Hepatocyte (in vitro differentiated cells): ENCODE results near the gene EIF2B4. TPM values are rescaled to one million over a fixed set of nuclear protein-coding genes. Genes with fewer than 3 reads are reported as not detected.
A peak's percentile ranks its signal among the peaks of the same experiment; 100 is the strongest.

Experiments
- DNase-seq: peaks from one replicate; pipeline ENCODE4 v3.0.0-alpha.2; 2016; ENCODE audit warnings: low spot score
- H2AFZ ChIP-seq: fragments of 200-600 bp; sonication (generic); 2 replicates; pipeline ENCODE4 v1.6.0; 2016; ENCODE audit warnings: antibody characterized with exemption, mild to moderate bottlenecking
- H3K27ac ChIP-seq: fragments of 200-600 bp; sonication (generic); 2 replicates; pipeline ENCODE4 v1.5.1; 2016; ENCODE audit warnings: mild to moderate bottlenecking
- H3K27me3 ChIP-seq: fragments of 200-600 bp; sonication (generic); 2 replicates; pipeline ENCODE4 v1.6.1; 2016
- H3K36me3 ChIP-seq: fragments of 200-600 bp; sonication (generic); replicated peaks from 2 replicates; pipeline ENCODE4 v1.5.1; 2016; ENCODE audit warnings: low read depth; ENCODE audit not compliant: insufficient read depth
- H3K4me1 ChIP-seq: fragments of 200-600 bp; sonication (generic); 2 replicates; pipeline ENCODE4 v1.5.1; 2016; ENCODE audit warnings: mild to moderate bottlenecking, moderate library complexity; ENCODE audit not compliant: insufficient read depth
- H3K4me2 ChIP-seq: fragments of 200-600 bp; sonication (generic); 2 replicates; pipeline ENCODE4 v1.6.0; 2016
- H3K4me3 ChIP-seq: fragments of 200-600 bp; sonication (generic); 2 replicates; pipeline ENCODE4 v1.5.1; 2016; ENCODE audit warnings: mild to moderate bottlenecking
- H3K79me2 ChIP-seq: fragments of 200-600 bp; sonication (generic); 2 replicates; pipeline ENCODE4 v1.6.0; 2017; ENCODE audit warnings: mild to moderate bottlenecking
- H3K9me2 ChIP-seq: fragments of 200-600 bp; sonication (generic); replicated peaks from 2 replicates; pipeline ENCODE4 v1.6.0; 2017; ENCODE audit warnings: mild to moderate bottlenecking; ENCODE audit not compliant: insufficient read depth
- H3K9me3 ChIP-seq: fragments of 200-600 bp; sonication (generic); 2 replicates; pipeline ENCODE4 v1.5.1; 2016; ENCODE audit warnings: low read depth, mild to moderate bottlenecking
- H4K20me1 ChIP-seq: fragments of 200-600 bp; sonication (generic); 2 replicates; pipeline ENCODE4 v1.6.0; 2016; ENCODE audit warnings: mild to moderate bottlenecking; ENCODE audit not compliant: insufficient read depth, poor library complexity, severe bottlenecking
- EZH2 ChIP-seq: fragments of 200-600 bp; sonication (generic); IDR thresholded peaks from 2 replicates; pipeline ENCODE4 v1.6.1; 2016; ENCODE audit warnings: antibody characterized with exemption, mild to moderate bottlenecking, borderline replicate concordance
- EZH2phosphoT487 ChIP-seq: fragments of 200-600 bp; sonication (generic); IDR thresholded peaks from one replicate; pipeline ENCODE4 v1.6.1; 2018; ENCODE audit warnings: antibody characterized with exemption, mild to moderate bottlenecking, low read depth, moderate library complexity; ENCODE audit not compliant: unreplicated experiment, severe bottlenecking
- WGBS: methylation state at CpG from one replicate; pipeline ENCODE4 v1.1.6; 2016; ENCODE audit warnings: low lambda C conversion rate; ENCODE audit errors: missing lambda C conversion rate; 5-methylcytosine and 5-hydroxymethylcytosine counted together
- polyA plus RNA-seq: library from polyadenylated mRNA; unstranded; fragments of >200 nt; fragmentation: Nextera tagmentation; extraction: Ambion mirVana; gene quantifications from 2 replicates; pipeline ENCODE4 v1.2.1, GENCODE V29; 2016
- total RNA-seq: library from RNA; depleted of rRNA; stranded (reverse); fragments of >200 nt; gene quantifications from 2 replicates; pipeline ENCODE4 v1.2.3, GENCODE V29; 2014
- TF ChIP-seq, protein P1 (sequence below): fragments of 200-600 bp; sonication (generic); IDR thresholded peaks from 2 replicates; pipeline ENCODE4 v1.5.1; 2016; ENCODE audit warnings: antibody characterized with exemption, mild to moderate bottlenecking; ENCODE audit not compliant: poor library complexity

EIF2B4 gene
- total RNA-seq, result 28.0 and 28.7 TPM in 2 replicates
- polyA plus RNA-seq, result 67.5 and 68.7 TPM in 2 replicates

DNA sequence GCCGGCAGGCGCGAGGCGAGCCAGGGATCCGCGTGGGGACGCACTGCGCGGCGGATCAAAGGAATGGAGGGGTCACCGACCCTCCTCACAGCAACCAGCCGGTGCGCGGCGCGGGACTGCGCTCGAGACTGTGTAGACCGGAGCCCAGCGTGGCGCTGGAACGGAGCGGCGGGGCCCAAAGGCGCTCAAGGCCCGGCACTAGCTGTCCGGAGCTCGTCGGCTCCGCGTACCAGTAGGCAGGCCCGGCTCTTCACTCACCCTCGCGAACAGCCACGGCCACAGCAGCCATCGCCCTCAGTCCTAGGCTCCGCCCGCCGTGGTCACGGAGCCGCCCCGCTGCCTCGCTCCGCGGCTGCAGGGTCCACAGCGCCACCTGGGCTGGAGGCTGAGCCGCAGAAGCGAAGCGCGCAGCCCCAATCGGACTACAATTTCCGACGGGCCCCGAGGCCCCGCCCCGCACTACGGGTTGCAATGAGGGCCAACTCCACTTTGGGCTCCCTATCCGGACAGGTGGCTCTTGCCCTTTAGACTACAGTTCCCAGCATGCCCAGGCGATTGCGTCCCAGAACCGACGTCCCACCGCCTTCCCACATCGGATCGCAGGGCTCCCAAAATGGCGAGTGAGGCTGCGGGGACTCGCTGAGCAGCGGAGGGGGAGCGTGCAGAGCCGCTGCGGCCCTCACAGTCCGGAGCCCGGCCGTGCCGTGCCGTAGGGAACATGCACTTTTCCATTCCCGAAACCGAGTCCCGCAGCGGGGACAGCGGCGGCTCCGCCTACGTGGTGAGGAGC is at the start of gene EIF2B4, which contains the start of gene SNX17:
TSS of gene EIF2B4 (minus strand) at position 313 of the 790 bp plus-strand sequence. CDS start at position 289, 24 bp downstream.
TSS of gene SNX17 (plus strand) at position 591 of the 790 bp plus-strand sequence. CDS start at position 719, 128 bp downstream.
- DNase-seq, result peak; percentile 99
- Histone ChIP-seq H3K27ac (peak within 1 kb of the TSS; percentile 90), H3K79me2 (peaks cover 64% of the 10 kb centered on the region), H3K4me2 (peak within 1 kb of the TSS; percentile 97), H2AFZ (peak within 1 kb of the TSS; percentile 83), H3K4me3 (peak within 1 kb of the TSS; percentile 78), H3K36me3 (peaks cover 5% of the 10 kb centered on the region), H4K20me1 (peaks cover 5% of the 10 kb centered on the region), H3K9me2 (no peaks in the 10 kb centered on the region), H3K4me1 (peaks cover 26% of the 10 kb centered on the region), H3K9me3 (no peaks in the 10 kb centered on the region), H3K27me3 (no peaks in the 10 kb centered on the region)
- WGBS, result under 1% methylated on average over 85 of the region's 85 CpGs
- TF ChIP-seq, protein P1, sequence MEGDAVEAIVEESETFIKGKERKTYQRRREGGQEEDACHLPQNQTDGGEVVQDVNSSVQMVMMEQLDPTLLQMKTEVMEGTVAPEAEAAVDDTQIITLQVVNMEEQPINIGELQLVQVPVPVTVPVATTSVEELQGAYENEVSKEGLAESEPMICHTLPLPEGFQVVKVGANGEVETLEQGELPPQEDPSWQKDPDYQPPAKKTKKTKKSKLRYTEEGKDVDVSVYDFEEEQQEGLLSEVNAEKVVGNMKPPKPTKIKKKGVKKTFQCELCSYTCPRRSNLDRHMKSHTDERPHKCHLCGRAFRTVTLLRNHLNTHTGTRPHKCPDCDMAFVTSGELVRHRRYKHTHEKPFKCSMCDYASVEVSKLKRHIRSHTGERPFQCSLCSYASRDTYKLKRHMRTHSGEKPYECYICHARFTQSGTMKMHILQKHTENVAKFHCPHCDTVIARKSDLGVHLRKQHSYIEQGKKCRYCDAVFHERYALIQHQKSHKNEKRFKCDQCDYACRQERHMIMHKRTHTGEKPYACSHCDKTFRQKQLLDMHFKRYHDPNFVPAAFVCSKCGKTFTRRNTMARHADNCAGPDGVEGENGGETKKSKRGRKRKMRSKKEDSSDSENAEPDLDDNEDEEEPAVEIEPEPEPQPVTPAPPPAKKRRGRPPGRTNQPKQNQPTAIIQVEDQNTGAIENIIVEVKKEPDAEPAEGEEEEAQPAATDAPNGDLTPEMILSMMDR, result peak; percentile 91
- TF ChIP-seq EZH2, result no peak

DNA sequence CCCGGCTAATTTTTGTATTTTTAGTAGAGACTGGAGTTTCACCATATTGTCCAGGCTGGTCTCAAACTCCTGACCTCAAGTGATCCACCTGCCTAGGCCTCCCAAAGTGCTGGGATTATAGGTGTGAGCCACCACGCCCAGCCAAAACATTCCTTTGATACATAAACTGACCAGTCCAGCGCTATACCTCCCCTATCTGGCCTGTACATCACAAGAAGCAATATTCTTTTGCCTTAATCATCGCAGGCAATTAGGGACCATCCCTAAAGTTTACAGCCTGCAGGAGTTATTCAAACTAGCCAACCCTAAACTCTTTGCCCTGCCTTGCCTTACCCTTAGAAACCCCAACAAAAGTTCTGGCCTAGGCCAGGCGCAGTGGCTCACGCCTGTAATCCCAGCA is 46.0 kb upstream of the EIF2B4 start:
- Histone ChIP-seq H3K4me3 (no peak overlapping the region), H3K9me2 (no peaks in the 10 kb centered on the region), H3K36me3 (no peaks in the 10 kb centered on the region), H3K27ac (no peak overlapping the region), H3K27me3 (no peaks in the 10 kb centered on the region), H4K20me1 (no peaks in the 10 kb centered on the region), H2AFZ (no peak overlapping the region), H3K4me1 (no peaks in the 10 kb centered on the region), H3K9me3 (no peaks in the 10 kb centered on the region), H3K79me2 (no peaks in the 10 kb centered on the region), H3K4me2 (no peak overlapping the region)
- TF ChIP-seq, protein P1, result no peak
- TF ChIP-seq EZH2phosphoT487 (no peak), EZH2 (no peak)
- WGBS, result 93% methylated on average over 6 of the region's 6 CpGs
- no peak for DNase-seq

DNA sequence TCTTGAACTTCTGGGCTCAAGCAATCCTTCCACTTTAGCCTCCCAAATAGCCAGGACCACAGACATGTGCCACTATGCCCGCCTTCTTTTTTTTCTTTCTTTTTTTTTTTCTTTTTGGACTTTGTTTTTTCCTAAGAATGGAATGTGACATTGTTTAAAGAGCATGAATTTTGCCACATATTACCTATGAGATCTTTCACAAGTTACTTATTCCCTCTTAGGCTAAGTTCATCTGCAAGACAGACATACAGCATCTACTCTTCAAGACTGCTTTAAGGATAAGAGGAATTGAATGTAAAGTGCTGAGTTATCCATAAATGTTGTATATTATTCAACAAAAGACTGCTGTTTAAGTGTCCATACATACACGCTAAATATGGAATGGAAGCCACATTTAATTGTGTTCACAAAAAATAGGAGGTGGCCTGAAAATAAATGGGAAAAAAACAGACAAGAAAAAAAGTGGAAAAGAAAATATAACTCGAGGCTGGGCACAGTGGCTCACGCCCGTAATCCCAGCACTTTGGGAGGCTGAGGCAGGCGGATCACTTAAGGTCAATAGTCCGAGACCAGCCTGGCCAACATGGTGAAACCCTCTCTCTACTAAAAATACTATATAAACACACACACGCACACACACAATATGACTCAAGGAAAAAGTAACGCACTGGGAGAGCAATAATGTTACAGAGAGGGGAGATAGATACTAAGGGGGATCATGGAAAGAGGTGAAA is 42.4 kb upstream of the EIF2B4 start:
- Histone ChIP-seq H3K4me2 (no peak overlapping the region), H3K36me3 (no peaks in the 10 kb centered on the region), H3K9me3 (no peaks in the 10 kb centered on the region), H3K27me3 (no peaks in the 10 kb centered on the region), H4K20me1 (no peaks in the 10 kb centered on the region), H3K4me3 (no peak overlapping the region), H3K27ac (no peak overlapping the region), H2AFZ (no peak overlapping the region), H3K4me1 (peaks cover 3% of the 10 kb centered on the region), H3K79me2 (peaks cover 16% of the 10 kb centered on the region), H3K9me2 (no peaks in the 10 kb centered on the region)
- DNase-seq, result no peak
- WGBS, result 83% methylated on average over 9 of the region's 9 CpGs
- TF ChIP-seq EZH2, result no peak
- TF ChIP-seq, protein P1, result no peak
- no peak for TF ChIP-seq EZH2phosphoT487
